Measurements from ENCODE around the gene NR2E3. TPM values are rescaled to one million over a fixed set of nuclear protein-coding genes. Genes with fewer than 3 reads are reported as not detected.

The NR2E3 gene
- total RNA-seq, 1 experiment from 2014 or later, result not detected

DNA sequence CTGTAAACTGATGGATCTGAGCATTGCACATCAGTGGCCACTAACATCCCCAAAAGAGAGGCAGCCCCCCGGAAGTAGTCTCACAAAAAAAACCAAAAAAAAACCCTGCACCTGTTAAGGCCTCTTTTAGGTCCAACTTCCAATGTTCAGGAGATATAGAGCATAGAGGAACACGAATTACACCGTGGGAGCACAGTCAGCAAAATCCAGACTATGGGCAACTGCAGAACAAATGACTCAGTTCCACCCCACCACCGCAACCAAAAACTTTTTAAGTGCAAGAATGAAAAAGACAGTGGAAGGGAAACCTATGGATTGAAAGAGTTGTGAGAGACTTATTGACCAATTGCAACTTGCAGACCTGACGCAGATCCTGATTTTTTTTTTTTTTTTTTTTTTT, 42.2 kb upstream of the NR2E3 start:
- intact Hi-C loops (cut with micrococcal nuclease; ENCODE audit: unreplicated experiment), result no loop called here
- no peaks in the 10 kb centered on the region for H3K27me3 ChIP-seq (replicated peaks; ENCODE audit: insufficient read depth, low read depth, low read length, poor library complexity)
- no peak for DNase-seq (ENCODE audit: low spot score)
- no TSS peak for BruUV-seq (replicated peaks)
- TF ChIP-seq, protein P1, sequence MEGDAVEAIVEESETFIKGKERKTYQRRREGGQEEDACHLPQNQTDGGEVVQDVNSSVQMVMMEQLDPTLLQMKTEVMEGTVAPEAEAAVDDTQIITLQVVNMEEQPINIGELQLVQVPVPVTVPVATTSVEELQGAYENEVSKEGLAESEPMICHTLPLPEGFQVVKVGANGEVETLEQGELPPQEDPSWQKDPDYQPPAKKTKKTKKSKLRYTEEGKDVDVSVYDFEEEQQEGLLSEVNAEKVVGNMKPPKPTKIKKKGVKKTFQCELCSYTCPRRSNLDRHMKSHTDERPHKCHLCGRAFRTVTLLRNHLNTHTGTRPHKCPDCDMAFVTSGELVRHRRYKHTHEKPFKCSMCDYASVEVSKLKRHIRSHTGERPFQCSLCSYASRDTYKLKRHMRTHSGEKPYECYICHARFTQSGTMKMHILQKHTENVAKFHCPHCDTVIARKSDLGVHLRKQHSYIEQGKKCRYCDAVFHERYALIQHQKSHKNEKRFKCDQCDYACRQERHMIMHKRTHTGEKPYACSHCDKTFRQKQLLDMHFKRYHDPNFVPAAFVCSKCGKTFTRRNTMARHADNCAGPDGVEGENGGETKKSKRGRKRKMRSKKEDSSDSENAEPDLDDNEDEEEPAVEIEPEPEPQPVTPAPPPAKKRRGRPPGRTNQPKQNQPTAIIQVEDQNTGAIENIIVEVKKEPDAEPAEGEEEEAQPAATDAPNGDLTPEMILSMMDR (conservative IDR thresholded peaks at IDR 0.05; ENCODE audit: low read depth, low read length), result no peak
- TF ChIP-seq EZH2 (IDR thresholded peaks at IDR 0.05; ENCODE audit: borderline replicate concordance, low read depth, low read length, poor library complexity, severe bottlenecking), result no peak
- H3K4me3 ChIP-seq (ENCODE audit: low read depth, low read length, poor library complexity, severe bottlenecking), result no peak overlapping the region
- H3K36me3 ChIP-seq (ENCODE audit: insufficient read depth, low read length, poor library complexity, severe bottlenecking), result no peaks in the 10 kb centered on the region
- ChIA-PET CTCF (no interaction called here), POLR2A (ENCODE audit: low non-redundant PET) (no interaction called here)
- no peaks in the 10 kb centered on the region for H3K4me1 ChIP-seq (ENCODE audit: insufficient read depth, low read length, poor library complexity, severe bottlenecking)
- no peaks in the 10 kb centered on the region for H3K9me3 ChIP-seq (ENCODE audit: low read depth, low read length, poor library complexity, severe bottlenecking)
- no peak overlapping the region for H3K27ac ChIP-seq (ENCODE audit: low read depth, low read length, poor library complexity, severe bottlenecking)

GRCh38 chr15:71773206-71773859, 37.0 kb upstream of the NR2E3 start:
- ChIA-PET CTCF (interaction anchor here (0.7 kb wide), 1 partner anchor 345 kb away, joined by 4 read pairs; the partner anchor contains the start of gene MYO9A), POLR2A (ENCODE audit: low non-redundant PET) (interaction anchor here (0.6 kb wide), 1 partner anchor 452 kb away, joined by 6 read pairs; no protein-coding TSS in a partner anchor)
- Histone ChIP-seq H3K27ac (ENCODE audit: low read depth, low read length, poor library complexity, severe bottlenecking) (no peak overlapping the region), H3K4me3 (ENCODE audit: low read depth, low read length, poor library complexity, severe bottlenecking) (no peak overlapping the region), H3K4me1 (ENCODE audit: insufficient read depth, low read length, poor library complexity, severe bottlenecking) (no peaks in the 10 kb centered on the region), H3K27me3 (replicated peaks; ENCODE audit: insufficient read depth, low read depth, low read length, poor library complexity) (no peaks in the 10 kb centered on the region), H3K36me3 (ENCODE audit: insufficient read depth, low read length, poor library complexity, severe bottlenecking) (no peaks in the 10 kb centered on the region), H3K9me3 (ENCODE audit: low read depth, low read length, poor library complexity, severe bottlenecking) (no peaks in the 10 kb centered on the region)
- BruUV-seq (replicated peaks), result no TSS peak
- intact Hi-C loops (cut with micrococcal nuclease; ENCODE audit: unreplicated experiment), result no loop called here
- no peak for DNase-seq (ENCODE audit: low spot score)
- TF ChIP-seq, protein P1 (conservative IDR thresholded peaks at IDR 0.05; ENCODE audit: low read depth, low read length), result no peak
- TF ChIP-seq EZH2 (IDR thresholded peaks at IDR 0.05; ENCODE audit: borderline replicate concordance, low read depth, low read length, poor library complexity, severe bottlenecking), result no peak

- POLR2A ChIA-PET (ENCODE audit: low non-redundant PET), result no interaction called here
- Histone ChIP-seq H3K9me3 (ENCODE audit: low read depth, low read length, poor library complexity, severe bottlenecking) (no peaks in the 10 kb centered on the region), H3K4me3 (ENCODE audit: low read depth, low read length, poor library complexity, severe bottlenecking) (no peak overlapping the region), H3K27ac (ENCODE audit: low read depth, low read length, poor library complexity, severe bottlenecking) (no peak overlapping the region), H3K36me3 (ENCODE audit: insufficient read depth, low read length, poor library complexity, severe bottlenecking) (no peaks in the 10 kb centered on the region), H3K4me1 (ENCODE audit: insufficient read depth, low read length, poor library complexity, severe bottlenecking) (no peaks in the 10 kb centered on the region), H3K27me3 (replicated peaks; ENCODE audit: insufficient read depth, low read depth, low read length, poor library complexity) (no peaks in the 10 kb centered on the region)
- intact Hi-C loops (cut with micrococcal nuclease; ENCODE audit: unreplicated experiment), result no loop called here
- no peak for DNase-seq (ENCODE audit: low spot score)
- TF ChIP-seq EZH2 (IDR thresholded peaks at IDR 0.05; ENCODE audit: borderline replicate concordance, low read depth, low read length, poor library complexity, severe bottlenecking), result no peak
- TF ChIP-seq, protein P1 (conservative IDR thresholded peaks at IDR 0.05; ENCODE audit: low read depth, low read length), result no peak
- CTCF ChIA-PET, result no interaction called here
- no TSS peak for BruUV-seq (replicated peaks)
Measured at GRCh38 chr15:71775856-71776255, 34.5 kb upstream of the NR2E3 start.

Data from A673 (cell line).